B cell (primary cell): ENCODE results near the gene MLLT3. TPM values are rescaled to one million over a fixed set of nuclear protein-coding genes. Genes with fewer than 3 reads are reported as not detected.

Experiments used
- ATAC-seq: fragments of 200-7000 bp; cut with Tn5 transposase; one replicate; pipeline ENCODE4 v1.10.0; 2021; ENCODE audit warnings: low read depth, mild to moderate bottlenecking, moderate number of reproducible peaks, moderate library complexity
- CTCF ChIA-PET: fragments of 350-600 bp; sonication (Branson Sonifier 250); formaldehyde crosslinking; loops from one replicate; lab custom pipeline; 2021; ENCODE audit warnings: antibody characterized with exemption, inconsistent platforms; lab: Charles Lee
- POLR2A ChIA-PET: fragments of 350-600 bp; sonication (Branson Sonifier 250); formaldehyde crosslinking; loops from one replicate; lab custom pipeline; 2021; ENCODE audit warnings: antibody characterized with exemption; lab: Charles Lee
- DNase-seq: peaks from one replicate; pipeline ENCODE4 v3.0.0; 2013
- H2AFZ ChIP-seq: 2 replicates; pipeline ENCODE4 v1.6.1; 2012; ENCODE audit warnings: mild to moderate bottlenecking, low read depth, low read length; ENCODE audit not compliant: insufficient read depth, poor library complexity, severe bottlenecking
- H3K27ac ChIP-seq, 2 donors: 1 replicate in 1 of 2; 2 replicates in 1 of 2; pipeline ENCODE4 v1.5.1; 2012 to 2013; ENCODE audit warnings: low read length in 2 of 2, mild to moderate bottlenecking in 2 of 2, moderate library complexity in 1 of 2
- H3K27me3 ChIP-seq, 4 experiments: fragments of 200-600 bp in 1 of 4; sonication (generic) in 1 of 4; replicated peaks in 1 of 4; 1 replicate in 2 of 4; 2 replicates in 2 of 4; pipeline versions ENCODE4 v1.6.1 to v1.7.0; 2013 to 2016; ENCODE audit warnings: low read length in 3 of 4, mild to moderate bottlenecking in 2 of 4, mixed read lengths in 1 of 4, moderate library complexity in 1 of 4; ENCODE audit not compliant: insufficient read depth in 4 of 4, control insufficient read depth in 3 of 4; ENCODE audit errors: control extremely low read depth in 1 of 4
- H3K36me3 ChIP-seq, 2 experiments: replicated peaks in 1 of 2; 1 replicate in 1 of 2; 2 replicates in 1 of 2; pipeline versions ENCODE4 v1.6.1 to v1.7.1; 2013; ENCODE audit warnings: low read length in 1 of 2; ENCODE audit not compliant: insufficient read depth in 2 of 2, control insufficient read depth in 1 of 2; ENCODE audit errors: control extremely low read depth in 1 of 2, extremely low read depth in 1 of 2
- H3K4me1 ChIP-seq, 2 donors: fragments of 200-600 bp in 1 of 2; sonication (generic) in 1 of 2; 1 replicate in 1 of 2; 2 replicates in 1 of 2; pipeline versions ENCODE4 v1.5.1 to v1.6.1; 2013 to 2017; ENCODE audit warnings: low read length in 2 of 2; ENCODE audit not compliant: control insufficient read depth in 2 of 2, insufficient read depth in 2 of 2
- H3K4me2 ChIP-seq: replicated peaks from 2 replicates; pipeline ENCODE3; 2012; ENCODE audit warnings: mild to moderate bottlenecking, low read depth, low read length; ENCODE audit not compliant: poor library complexity, severe bottlenecking
- H3K4me3 ChIP-seq, 5 experiments: fragments of 200-600 bp in 1 of 5; sonication (generic) in 1 of 5; 1 replicate in 3 of 5; 2 replicates in 2 of 5; pipeline versions ENCODE4 v1.5.1 to v1.7.0; 2011 to 2016; ENCODE audit warnings: low read length in 4 of 5, mild to moderate bottlenecking in 4 of 5, low read depth in 2 of 5, control low read depth in 1 of 5, moderate library complexity in 1 of 5; ENCODE audit not compliant: insufficient read depth in 1 of 5; ENCODE audit errors: control extremely low read depth in 1 of 5, extremely low read depth in 1 of 5
- H3K79me2 ChIP-seq: fragments of 200-600 bp; sonication (generic); one replicate; pipeline ENCODE4 v1.6.0; 2016; ENCODE audit warnings: low read length; ENCODE audit not compliant: control insufficient read depth, insufficient read depth
- H3K9ac ChIP-seq: fragments of 200-600 bp; sonication (generic); 2 replicates; pipeline ENCODE4 v1.6.1; 2017; ENCODE audit warnings: mild to moderate bottlenecking, low read length, moderate library complexity
- H3K9me3 ChIP-seq, 3 donors: one replicate each; pipeline versions ENCODE4 v1.6.1 to v1.7.1; 2013; ENCODE audit warnings: low read length in 2 of 3; ENCODE audit not compliant: control insufficient read depth in 2 of 3, insufficient read depth in 1 of 3; ENCODE audit errors: control extremely low read depth in 1 of 3
- H4K20me1 ChIP-seq: 2 replicates; pipeline ENCODE4 v1.6.0; 2012; ENCODE audit warnings: mild to moderate bottlenecking, low read length; ENCODE audit not compliant: insufficient read depth, control insufficient read depth, poor library complexity, severe bottlenecking
- H3K27ac Mint-ChIP-seq: one replicate; pipeline ENCODE4 v1.8.0; 2021; ENCODE audit warnings: mixed read lengths
- H3K27me3 Mint-ChIP-seq: one replicate; pipeline ENCODE4 v1.8.0; 2021; ENCODE audit warnings: mixed read lengths
- H3K4me1 Mint-ChIP-seq: one replicate; pipeline ENCODE4 v1.8.0; 2021; ENCODE audit warnings: mixed read lengths
- H3K4me3 Mint-ChIP-seq: one replicate; pipeline ENCODE4 v1.8.0; 2021; ENCODE audit warnings: mixed read lengths
- H3K9me3 Mint-ChIP-seq: one replicate; pipeline ENCODE4 v1.8.0; 2022; ENCODE audit warnings: mixed read lengths; ENCODE audit not compliant: insufficient read depth
- CTCF ChIP-seq: fragments of 200-600 bp; IDR thresholded peaks from one replicate; pipeline ENCODE4 v1.8.0; 2022; ENCODE audit warnings: antibody characterized with exemption, mild to moderate bottlenecking
- EZH2 ChIP-seq: IDR thresholded peaks from 2 replicates; pipeline ENCODE4 v1.6.1; 2012; ENCODE audit warnings: borderline replicate concordance, low read depth, mild to moderate bottlenecking, moderate library complexity, low read length; ENCODE audit not compliant: insufficient read depth, poor library complexity, severe bottlenecking
- WGBS: methylation state at CpG from one replicate; pipeline ENCODE4 v1.1.5; 2013; ENCODE audit warnings: missing lambda C conversion rate; ENCODE audit not compliant: insufficient coverage; 5-methylcytosine and 5-hydroxymethylcytosine counted together
- intact Hi-C: fragments of 100-400 bp; cut with micrococcal nuclease; formaldehyde crosslinking; loops from one replicate; pipeline ENCODE4 v1.10.0; 2022
- polyA plus RNA-seq: library from polyadenylated mRNA; depleted of rRNA; stranded (reverse); fragments of >200 nt; gene quantifications from 2 replicates; pipeline ENCODE4 v1.2.3, GENCODE V29; 2012
- total RNA-seq, 2 donors: library from RNA; stranded (reverse); fragments of 120-200 nt in 1 of 2; gene quantifications; 1 replicate in 1 of 2; 2 replicates in 1 of 2; pipeline versions ENCODE4 v1.2.3 to v1.2.4, GENCODE V29; 2013 to 2022

The MLLT3 gene
- total and polyA plus RNA-seq, 2 donors (not counting 1 experiment from before 2014, with no cell fraction given) = 3.4 to 3.6 TPM

GRCh38 chr9:20528253-20528652 is 94.0 kb downstream of the MLLT3 start:
- no peak for ATAC-seq
- H3K27me3 ChIP-seq = no peaks in the 10 kb centered on the region
- H3K9ac ChIP-seq = no peak overlapping the region
- H3K27ac ChIP-seq = no peak overlapping the region
- no peaks in the 10 kb centered on the region for H3K27me3 Mint-ChIP-seq
- TF ChIP-seq EZH2 = no peak
- TF ChIP-seq CTCF = no peak
- no peaks in the 10 kb centered on the region for H3K36me3 ChIP-seq
- no peak overlapping the region for H3K4me2 ChIP-seq
- no peaks in the 10 kb centered on the region for H3K9me3 ChIP-seq
- WGBS = 63% methylated on average over 4 of the region's 5 CpGs
- H3K79me2 ChIP-seq = no peaks in the 10 kb centered on the region
- no peaks in the 10 kb centered on the region for H3K4me1 ChIP-seq
- ChIA-PET POLR2A (no interaction called here), CTCF (no interaction called here)
- no peak overlapping the region for H3K4me3 Mint-ChIP-seq
- no peaks in the 10 kb centered on the region for H3K4me1 Mint-ChIP-seq
- no peak overlapping the region for H3K27ac Mint-ChIP-seq
- no peak overlapping the region for H3K4me3 ChIP-seq
- H2AFZ ChIP-seq = no peak overlapping the region
- peaks cover 5% of the 10 kb centered on the region for H4K20me1 ChIP-seq
- no peaks in the 10 kb centered on the region for H3K9me3 Mint-ChIP-seq
- no peak for DNase-seq
- intact Hi-C loops = no loop called here

- no peak for DNase-seq
- H4K20me1 ChIP-seq = peaks cover 5% of the 10 kb centered on the region
- no peaks in the 10 kb centered on the region for H3K27me3 Mint-ChIP-seq
- H3K9me3 ChIP-seq = no peaks in the 10 kb centered on the region
- no peak overlapping the region for H3K27ac ChIP-seq
- intact Hi-C loops = no loop called here
- H3K4me1 ChIP-seq = no peaks in the 10 kb centered on the region
- no peaks in the 10 kb centered on the region for H3K36me3 ChIP-seq
- POLR2A ChIA-PET = no interaction called here
- no peak overlapping the region for H3K4me3 ChIP-seq
- no peaks in the 10 kb centered on the region for H3K79me2 ChIP-seq
- H3K4me3 Mint-ChIP-seq = no peak overlapping the region
- H3K4me2 ChIP-seq = no peak overlapping the region
- WGBS = no CpG with 5 or more reads among the region's 1 CpG
- no peak for TF ChIP-seq CTCF
- no peak for TF ChIP-seq EZH2
- H3K4me1 Mint-ChIP-seq = no peaks in the 10 kb centered on the region
- H3K9me3 Mint-ChIP-seq = no peaks in the 10 kb centered on the region
- no peak overlapping the region for H3K27ac Mint-ChIP-seq
- no peaks in the 10 kb centered on the region for H3K27me3 ChIP-seq
- ATAC-seq = no peak
- H3K9ac ChIP-seq = no peak overlapping the region
- H2AFZ ChIP-seq = no peak overlapping the region
- CTCF ChIA-PET = no interaction called here
Observed at GRCh38 chr9:20526500-20527319, 95.6 kb downstream of the MLLT3 start.
